UCSD-AML1 (cell line): ENCODE results near the gene VAV2.

ENCODE experiments used
- DNase-seq: peaks from one replicate; lab custom pipeline; 2025; ENCODE audit not compliant: unreplicated experiment; lab: John Stamatoyannopoulos, UW

The VAV2 gene

GRCh38 chr9:133981589-133981957, 10.6 kb downstream of the VAV2 start:
- DNase-seq, result no peak

GRCh38 chr9:133980864-133981588, 11.1 kb downstream of the VAV2 start:
- no peak for DNase-seq

GRCh38 chr9:133979921-133980863, 11.9 kb downstream of the VAV2 start:
- no peak for DNase-seq

- DNase-seq, result no peak
Observed at GRCh38 chr9:133979273-133979920, 12.7 kb downstream of the VAV2 start.

- no peak for DNase-seq
Observed at GRCh38 chr9:133978899-133979272, 13.2 kb downstream of the VAV2 start.

- DNase-seq, result no peak
Observed at GRCh38 chr9:133978226-133978898, 13.8 kb downstream of the VAV2 start.

- no peak for DNase-seq
Observed at GRCh38 chr9:133977421-133978201, 14.5 kb downstream of the VAV2 start.

- no peak for DNase-seq
Observed at GRCh38 chr9:133976887-133977286, 15.2 kb downstream of the VAV2 start.

- DNase-seq, result no peak
Observed at GRCh38 chr9:133976191-133976861, 15.8 kb downstream of the VAV2 start.

GRCh38 chr9:133975511-133975910, 16.6 kb downstream of the VAV2 start:
- no peak for DNase-seq

- DNase-seq, result no peak
Observed at GRCh38 chr9:133974631-133975341, 17.3 kb downstream of the VAV2 start.

- DNase-seq, result no peak
Observed at GRCh38 chr9:133973791-133974630, 18.1 kb downstream of the VAV2 start.

- no peak for DNase-seq
Observed at GRCh38 chr9:133973111-133973790, 18.9 kb downstream of the VAV2 start.

- DNase-seq, result no peak
Observed at GRCh38 chr9:133971981-133972941, 19.9 kb downstream of the VAV2 start.

GRCh38 chr9:133971121-133971951, 20.8 kb downstream of the VAV2 start:
- DNase-seq, result no peak

- no peak for DNase-seq
Observed at GRCh38 chr9:133970581-133971058, 21.5 kb downstream of the VAV2 start.
